Breast epithelium (tissue), 3 donors: ENCODE results near the gene HIPK2.

Source experiments
- CTCF ChIP-seq, 3 donors: fragments of 450-650 bp; IDR thresholded peaks; one replicate each; pipeline ENCODE4 v1.5.1; 2016 to 2017; ENCODE audit warnings: antibody characterized with exemption in 3 of 3, mild to moderate bottlenecking in 3 of 3, moderate library complexity in 3 of 3
- POLR2A ChIP-seq: fragments of 450-650 bp; IDR thresholded peaks from one replicate; pipeline ENCODE4 v1.6.1; 2016; ENCODE audit warnings: antibody characterized with exemption, mild to moderate bottlenecking, moderate library complexity
- POLR2AphosphoS5 ChIP-seq, 3 donors: sonication (generic); formaldehyde crosslinking; IDR thresholded peaks; one replicate each; pipeline ENCODE4 v1.6.1; 2017; ENCODE audit warnings: antibody characterized with exemption in 3 of 3

- TF ChIP-seq POLR2A = no peak
- no peak for TF ChIP-seq POLR2AphosphoS5 (IDR thresholded peaks at IDR 0.05)
- no peak for TF ChIP-seq CTCF (IDR thresholded peaks at IDR 0.05)
Measured at GRCh38 chr7:139698278-139698677, 79.5 kb downstream of the HIPK2 start.
